SK-N-SH (cell line): ENCODE data around the gene NDUFS2. TPM values are rescaled to one million over a fixed set of nuclear protein-coding genes. Genes with fewer than 3 reads are reported as not detected.

Source experiments
- CTCF ChIA-PET: fragments of 300-600, 350-600 bp; formaldehyde crosslinking; extraction: SDS; loops from one replicate; lab custom pipeline; 2021; lab: Yijun Ruan, JAX
- POLR2A ChIA-PET: fragments of 350-600 bp; sonication (Branson Sonifier 250); formaldehyde crosslinking; extraction: SDS; loops from one replicate; lab custom pipeline; 2020; ENCODE audit warnings: antibody characterized with exemption, inconsistent platforms; lab: Yijun Ruan, JAX
- DNase-seq: peaks from one replicate; pipeline ENCODE4 v3.0.0; 2012
- H2AFZ ChIP-seq: fragments of 200-600 bp; sonication (generic); 2 replicates; pipeline ENCODE4 v1.8.1; 2016; ENCODE audit warnings: antibody characterized with exemption, mild to moderate bottlenecking, low read depth
- H3F3A ChIP-seq: fragments of 200-600 bp; sonication (generic); replicated peaks from 2 replicates; pipeline ENCODE3; 2016; ENCODE audit warnings: antibody characterized with exemption, mild to moderate bottlenecking; ENCODE audit not compliant: insufficient read depth
- H3K27ac ChIP-seq, 2 experiments: fragments of 200-500 bp in 1 of 2; fragments of 200-600 bp in 1 of 2; sonication (Bioruptor generic) in 1 of 2; sonication (generic), shearing (Covaris generic) in 1 of 2; 2 replicates each; pipeline versions ENCODE4 v1.5.1 to v1.6.1; 2014 to 2016; ENCODE audit warnings: low read depth in 2 of 2, inconsistent platforms in 1 of 2, low read length in 1 of 2, mild to moderate bottlenecking in 1 of 2, mixed read lengths in 1 of 2
- H3K27me3 ChIP-seq: fragments of 200-600 bp; sonication (generic), shearing (Covaris generic); 2 replicates; pipeline ENCODE4 v1.6.1; 2016; ENCODE audit warnings: mixed run types; ENCODE audit not compliant: insufficient read depth
- H3K36me3 ChIP-seq, 2 experiments: fragments of 200-500 bp in 1 of 2; fragments of 200-600 bp in 1 of 2; sonication (Bioruptor generic) in 1 of 2; sonication (generic) in 1 of 2; replicated peaks in 1 of 2; 2 replicates each; pipeline versions ENCODE3 to v1.5.1; 2014 to 2016; ENCODE audit warnings: low read length in 1 of 2, mild to moderate bottlenecking in 1 of 2; ENCODE audit not compliant: insufficient read depth in 2 of 2, control insufficient read depth in 1 of 2
- H3K4me1 ChIP-seq, 2 experiments: fragments of 200-500 bp in 1 of 2; fragments of 200-600 bp in 1 of 2; sonication (Bioruptor generic) in 1 of 2; sonication (generic), shearing (Covaris generic) in 1 of 2; 2 replicates each; pipeline versions ENCODE4 v1.5.1 to v1.6.1; 2014 to 2016; ENCODE audit warnings: low read depth in 1 of 2, low read length in 1 of 2, mixed run types in 1 of 2; ENCODE audit not compliant: insufficient read depth in 2 of 2, control insufficient read depth in 1 of 2
- H3K4me2 ChIP-seq: fragments of 200-600 bp; sonication (generic), shearing (Covaris generic); 2 replicates; pipeline ENCODE4 v1.6.1; 2017; ENCODE audit warnings: mixed run types
- H3K4me3 ChIP-seq, 2 experiments: fragments of 200-500 bp in 1 of 2; fragments of 200-600 bp in 1 of 2; sonication (Bioruptor generic) in 1 of 2; sonication (generic), shearing (Covaris generic) in 1 of 2; 2 replicates each; pipeline versions ENCODE4 v1.5.1 to v1.8.1; 2014 to 2016; ENCODE audit warnings: low read depth in 2 of 2, inconsistent platforms in 1 of 2, low read length in 1 of 2, mild to moderate bottlenecking in 1 of 2, mixed read lengths in 1 of 2, moderate library complexity in 1 of 2
- H3K79me2 ChIP-seq: fragments of 200-600 bp; sonication (generic); 2 replicates; pipeline ENCODE4 v1.8.1; 2017; ENCODE audit warnings: mild to moderate bottlenecking; ENCODE audit not compliant: insufficient read depth
- H3K9ac ChIP-seq: fragments of 200-600 bp; sonication (generic); 2 replicates; pipeline ENCODE4 v1.6.1; 2017; ENCODE audit warnings: mixed run types
- H3K9me2 ChIP-seq: fragments of 200-600 bp; sonication (generic); 2 replicates; pipeline ENCODE4 v1.6.1; 2017; ENCODE audit warnings: mixed run types
- H3K9me3 ChIP-seq: fragments of 200-600 bp; sonication (generic); 2 replicates; pipeline ENCODE4 v1.6.1; 2017; ENCODE audit warnings: mixed run types, mild to moderate bottlenecking, moderate library complexity
- H4K20me1 ChIP-seq: fragments of 200-600 bp; sonication (generic); 2 replicates; pipeline ENCODE4 v1.6.1; 2017; ENCODE audit warnings: mild to moderate bottlenecking, mixed run types; ENCODE audit not compliant: insufficient read depth
- CHD2 ChIP-seq: fragments of 150-350 bp; IDR thresholded peaks from 2 replicates; pipeline ENCODE4 v1.6.1; 2018; ENCODE audit warnings: low read length; ENCODE audit not compliant: partially characterized antibody
- ELF1 ChIP-seq: IDR thresholded peaks from 2 replicates; pipeline ENCODE4 v1.4.0; 2012
- FOSL2 ChIP-seq: IDR thresholded peaks from 2 replicates; pipeline ENCODE4 v1.4.0; 2012; ENCODE audit warnings: low read depth, mild to moderate bottlenecking, moderate library complexity, borderline replicate concordance
- FOXM1 ChIP-seq: IDR thresholded peaks from 2 replicates; pipeline ENCODE4 v1.4.0; 2012; ENCODE audit warnings: low read depth, mild to moderate bottlenecking
- GABPA ChIP-seq: IDR thresholded peaks from 2 replicates; pipeline ENCODE4 v1.4.0; 2012; ENCODE audit warnings: low read depth, mild to moderate bottlenecking
- GATA2 ChIP-seq: sonication (generic); formaldehyde crosslinking; IDR thresholded peaks from 2 replicates; pipeline ENCODE4 v1.5.0; 2020; ENCODE audit warnings: mild to moderate bottlenecking, missing genetic modification reagents
- MEF2A ChIP-seq: IDR thresholded peaks from 2 replicates; pipeline ENCODE4 v1.4.0; 2012; ENCODE audit warnings: low read depth, borderline replicate concordance
- MXI1 ChIP-seq: IDR thresholded peaks from 2 replicates; pipeline ENCODE4 v1.6.1; 2012; ENCODE audit warnings: mild to moderate bottlenecking, low read depth, low read length, improper control_type of control experiment
- NFIC ChIP-seq: IDR thresholded peaks from 2 replicates; pipeline ENCODE4 v1.4.0; 2012; ENCODE audit warnings: borderline replicate concordance
- NRF1 ChIP-seq: IDR thresholded peaks from 2 replicates; pipeline ENCODE4 v1.6.1; 2012; ENCODE audit warnings: low read depth, mild to moderate bottlenecking, low read length
- POLR2AphosphoS5 ChIP-seq: IDR thresholded peaks from 2 replicates; pipeline ENCODE4 v1.6.1; 2012; ENCODE audit warnings: low read depth, low read length
- RCOR1 ChIP-seq: fragments of 150-350 bp; IDR thresholded peaks from 2 replicates; pipeline ENCODE4 v1.6.1; 2017; ENCODE audit warnings: antibody characterized with exemption, low read length
- REST ChIP-seq: IDR thresholded peaks from 2 replicates; pipeline ENCODE4 v1.6.1; 2012; ENCODE audit warnings: mild to moderate bottlenecking, low read depth, low read length, moderate library complexity
- RFX5 ChIP-seq: IDR thresholded peaks from 2 replicates; pipeline ENCODE4 v1.6.1; 2012; ENCODE audit warnings: mild to moderate bottlenecking, improper control_type of control experiment, low read length
- RXRA ChIP-seq: IDR thresholded peaks from 2 replicates; pipeline ENCODE4 v1.4.0; 2012; ENCODE audit warnings: low read depth, mild to moderate bottlenecking, borderline replicate concordance
- SIN3A ChIP-seq: IDR thresholded peaks from 2 replicates; pipeline ENCODE4 v1.6.1; 2012; ENCODE audit warnings: low read depth, mild to moderate bottlenecking, low read length, moderate library complexity, borderline replicate concordance
- TEAD4 ChIP-seq: IDR thresholded peaks from 2 replicates; pipeline ENCODE4 v1.4.0; 2012; ENCODE audit warnings: mild to moderate bottlenecking, borderline replicate concordance; ENCODE audit not compliant: insufficient read depth
- YY1 ChIP-seq: IDR thresholded peaks from 2 replicates; pipeline ENCODE4 v1.4.0; 2012; ENCODE audit warnings: low read depth, mild to moderate bottlenecking
- ZBTB33 ChIP-seq: IDR thresholded peaks from 2 replicates; pipeline ENCODE4 v1.4.0; 2012; ENCODE audit warnings: low read depth, borderline replicate concordance
- WGBS: methylation state at CpG from one replicate; pipeline ENCODE4 v1.1.6; 2017; ENCODE audit warnings: low lambda C conversion rate; 5-methylcytosine and 5-hydroxymethylcytosine counted together
- polyA plus RNA-seq, 3 experiments: library from polyadenylated mRNA; depleted of rRNA; stranded (reverse); fragments of >200 nt; gene quantifications; 2 replicates each; pipeline ENCODE4 v1.2.3, GENCODE V29; 2012
- TF ChIP-seq, protein P1 (sequence below): fragments of 200-600 bp; sonication (generic); IDR thresholded peaks from 2 replicates; pipeline ENCODE4 v1.6.1; 2017; ENCODE audit warnings: antibody characterized with exemption, mild to moderate bottlenecking, moderate library complexity
- TF ChIP-seq, protein P2 (sequence below): IDR thresholded peaks from 2 replicates; pipeline ENCODE4; 2012
- TF ChIP-seq, protein P3 (sequence below): fragments of 150-350 bp; IDR thresholded peaks from 2 replicates; pipeline ENCODE4 v1.6.1; 2017; ENCODE audit warnings: antibody characterized with exemption, low read length, low read depth, borderline replicate concordance
- TF ChIP-seq, protein P4 (sequence below): IDR thresholded peaks from 2 replicates; pipeline ENCODE4 v1.4.0; 2012; ENCODE audit warnings: low read depth

Gene NDUFS2
- polyA plus RNA-seq, 1 of the 3 experiments (the other 2 are of a cell fraction): 203 TPM

- Histone ChIP-seq H3K4me1 (peaks cover 8 to 21% of the 10 kb centered on the region in 2 experiments; a peak in 3 of 4 replicates), H3K36me3 (peaks cover 0 to 20% of the 10 kb centered on the region in 2 experiments), H3K79me2 (no peaks in the 10 kb centered on the region), H4K20me1 (no peaks in the 10 kb centered on the region), H3K4me3 (peak overlapping the region; percentile 69 to 74), H3K9ac (peak overlapping the region; percentile 68; the same call in 1 of the 2 replicates), H3K27me3 (no peaks in the 10 kb centered on the region), H3K27ac (peak overlapping the region in 1 of 2 experiments; percentile 28; a peak in 1 of 4 replicates), H3K9me3 (no peaks in the 10 kb centered on the region), H2AFZ (peak overlapping the region; percentile 80; the same call in 1 of the 2 replicates), H3F3A (peaks cover 14% of the 10 kb centered on the region), H3K4me2 (peak overlapping the region; percentile 79), H3K9me2 (no peaks in the 10 kb centered on the region)
- 50% methylated on average over 10 of the region's 11 CpGs for whole genome bisulfite sequencing
- POLR2A ChIA-PET: interaction anchor here (2.2 kb wide), 1 partner anchor 25 kb away, joined by 19 read pairs; the partner anchor contains the start of gene NDUFS2
- DNase-seq: peak; percentile 67
- CTCF ChIA-PET: interaction anchor here (0.6 to 6.3 kb wide), 39 partner anchors 9 to 192 kb away, joined by 3 to 78 read pairs (median 5); partner anchors contain the start of genes ADAMTS4, CFAP126, FCER1G and NDUFS2
- TF ChIP-seq MEF2A (peak; percentile 11; the same call in 1 of the 2 replicates), YY1 (no peak), NRF1 (no peak), SIN3A (no peak), ZBTB33 (no peak), RFX5 (no peak), TEAD4 (no peak), MXI1 (no peak), GABPA (no peak), GATA2 (CRISPR knock-in tag) (no peak), RCOR1 (no peak), REST (no peak), CHD2 (no peak), ELF1 (no peak), RXRA (no peak), FOSL2 (no peak), POLR2AphosphoS5 (no peak), FOXM1 (no peak), NFIC (no peak)
- TF ChIP-seq, protein P1, sequence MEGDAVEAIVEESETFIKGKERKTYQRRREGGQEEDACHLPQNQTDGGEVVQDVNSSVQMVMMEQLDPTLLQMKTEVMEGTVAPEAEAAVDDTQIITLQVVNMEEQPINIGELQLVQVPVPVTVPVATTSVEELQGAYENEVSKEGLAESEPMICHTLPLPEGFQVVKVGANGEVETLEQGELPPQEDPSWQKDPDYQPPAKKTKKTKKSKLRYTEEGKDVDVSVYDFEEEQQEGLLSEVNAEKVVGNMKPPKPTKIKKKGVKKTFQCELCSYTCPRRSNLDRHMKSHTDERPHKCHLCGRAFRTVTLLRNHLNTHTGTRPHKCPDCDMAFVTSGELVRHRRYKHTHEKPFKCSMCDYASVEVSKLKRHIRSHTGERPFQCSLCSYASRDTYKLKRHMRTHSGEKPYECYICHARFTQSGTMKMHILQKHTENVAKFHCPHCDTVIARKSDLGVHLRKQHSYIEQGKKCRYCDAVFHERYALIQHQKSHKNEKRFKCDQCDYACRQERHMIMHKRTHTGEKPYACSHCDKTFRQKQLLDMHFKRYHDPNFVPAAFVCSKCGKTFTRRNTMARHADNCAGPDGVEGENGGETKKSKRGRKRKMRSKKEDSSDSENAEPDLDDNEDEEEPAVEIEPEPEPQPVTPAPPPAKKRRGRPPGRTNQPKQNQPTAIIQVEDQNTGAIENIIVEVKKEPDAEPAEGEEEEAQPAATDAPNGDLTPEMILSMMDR: peak; percentile 87
- TF ChIP-seq, protein P2, sequence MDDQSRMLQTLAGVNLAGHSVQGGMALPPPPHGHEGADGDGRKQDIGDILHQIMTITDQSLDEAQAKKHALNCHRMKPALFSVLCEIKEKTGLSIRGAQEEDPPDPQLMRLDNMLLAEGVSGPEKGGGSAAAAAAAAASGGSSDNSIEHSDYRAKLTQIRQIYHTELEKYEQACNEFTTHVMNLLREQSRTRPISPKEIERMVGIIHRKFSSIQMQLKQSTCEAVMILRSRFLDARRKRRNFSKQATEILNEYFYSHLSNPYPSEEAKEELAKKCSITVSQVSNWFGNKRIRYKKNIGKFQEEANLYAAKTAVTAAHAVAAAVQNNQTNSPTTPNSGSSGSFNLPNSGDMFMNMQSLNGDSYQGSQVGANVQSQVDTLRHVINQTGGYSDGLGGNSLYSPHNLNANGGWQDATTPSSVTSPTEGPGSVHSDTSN: no peak
- TF ChIP-seq, protein P3, sequence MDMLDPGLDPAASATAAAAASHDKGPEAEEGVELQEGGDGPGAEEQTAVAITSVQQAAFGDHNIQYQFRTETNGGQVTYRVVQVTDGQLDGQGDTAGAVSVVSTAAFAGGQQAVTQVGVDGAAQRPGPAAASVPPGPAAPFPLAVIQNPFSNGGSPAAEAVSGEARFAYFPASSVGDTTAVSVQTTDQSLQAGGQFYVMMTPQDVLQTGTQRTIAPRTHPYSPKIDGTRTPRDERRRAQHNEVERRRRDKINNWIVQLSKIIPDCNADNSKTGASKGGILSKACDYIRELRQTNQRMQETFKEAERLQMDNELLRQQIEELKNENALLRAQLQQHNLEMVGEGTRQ: no peak
- TF ChIP-seq, protein P4, sequence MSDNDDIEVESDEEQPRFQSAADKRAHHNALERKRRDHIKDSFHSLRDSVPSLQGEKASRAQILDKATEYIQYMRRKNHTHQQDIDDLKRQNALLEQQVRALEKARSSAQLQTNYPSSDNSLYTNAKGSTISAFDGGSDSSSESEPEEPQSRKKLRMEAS: no peak
Measured at GRCh38 chr1:161227196-161227871, 25.2 kb downstream of the NDUFS2 start.
